DMS114 treated with DMSO at 0.1 percent for 48 hours (cell line): ENCODE results near the gene PDYN.
"Not testable (repeated sequence)": the region's sequence is repeated elsewhere in the genome, so short reads cannot be mapped to it uniquely, and the experiment has no call there.

Experiments used
- DNase-seq: peaks from one replicate; lab custom pipeline; 2025; ENCODE audit not compliant: unreplicated experiment; lab: John Stamatoyannopoulos, UW

The PDYN gene

GRCh38 chr20:1993986-1994385, at the start of gene PDYN:
Gene PDYN, minus strand, starts transcription at chr20:1994058. Its CDS starts 10,974 bp downstream, at chr20:1983084.
- no peak for DNase-seq

- DNase-seq, result no peak
Measured at GRCh38 chr20:2042400-2042799, 48.5 kb upstream of the PDYN start.

DNA sequence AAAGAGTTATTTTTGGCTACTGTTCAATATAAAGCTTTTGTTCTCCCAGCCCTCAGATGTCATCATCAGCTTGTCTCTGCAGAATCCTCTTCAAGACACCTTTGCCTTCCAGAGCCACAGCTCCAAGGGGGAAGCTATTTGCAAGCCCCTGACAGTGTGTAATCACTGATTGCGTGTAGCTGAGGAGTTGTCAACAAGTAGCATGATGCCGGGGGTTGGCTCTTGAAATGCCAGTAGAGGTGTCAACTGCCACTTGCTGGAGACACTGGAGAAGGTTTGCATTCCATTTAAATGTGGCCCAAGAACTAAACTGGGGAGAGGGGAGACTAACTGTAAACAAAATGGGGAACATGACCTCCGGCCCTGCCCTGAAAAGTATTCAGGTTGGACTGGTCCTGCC, 44.3 kb upstream of the PDYN start:
- DNase-seq, result no peak

DNA sequence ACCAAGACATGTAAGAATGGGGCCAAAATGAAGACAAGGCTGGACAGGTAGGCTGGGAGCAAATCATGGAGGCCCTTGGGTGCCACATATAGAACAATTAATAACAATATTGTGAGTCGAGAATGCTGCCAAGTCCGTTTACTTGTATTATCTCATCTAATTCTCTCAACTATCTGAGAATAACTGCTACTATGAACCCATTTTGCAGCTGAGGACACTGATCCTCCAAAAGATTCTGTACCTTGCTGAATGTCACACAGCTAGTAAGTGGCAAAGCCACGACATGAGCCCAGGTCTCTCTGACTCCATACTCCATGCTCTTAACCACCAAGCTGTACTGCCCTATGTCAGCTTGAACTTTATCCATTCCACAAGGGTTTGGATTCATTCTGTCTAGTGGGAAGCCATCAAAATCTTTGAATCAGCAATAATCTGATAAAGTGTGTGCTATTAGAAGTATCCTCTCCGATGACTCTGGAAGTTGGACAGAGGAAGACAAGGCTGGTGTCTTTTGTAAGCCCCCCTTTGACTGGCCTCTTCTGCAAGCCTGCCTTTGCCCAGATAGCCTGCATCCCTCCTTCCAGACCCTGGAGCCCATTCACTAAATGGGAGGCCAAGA, 43.5 kb upstream of the PDYN start:
- no peak for DNase-seq

DNA sequence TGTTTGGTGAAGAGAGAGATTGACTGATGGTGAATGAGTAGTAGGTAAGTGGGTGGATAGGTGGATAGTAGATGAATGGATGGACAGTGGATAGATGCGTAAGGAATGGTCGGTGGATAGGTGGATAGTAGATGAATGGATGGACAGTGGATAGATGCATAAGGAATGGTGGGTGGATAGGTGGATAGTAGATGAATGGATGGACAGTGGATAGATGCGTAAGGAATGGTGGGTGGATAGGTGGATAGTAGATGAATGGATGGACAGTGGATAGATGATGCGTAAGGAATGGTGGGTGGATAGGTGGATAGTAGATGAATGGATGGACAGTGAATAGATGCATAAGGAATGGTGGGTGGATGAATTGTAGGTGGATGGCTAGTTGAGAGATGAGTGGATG, 42.5 kb upstream of the PDYN start:
- DNase-seq, result not testable (repeated sequence)

GRCh38 chr20:2032168-2032567, 38.3 kb upstream of the PDYN start:
- no peak for DNase-seq

DNA sequence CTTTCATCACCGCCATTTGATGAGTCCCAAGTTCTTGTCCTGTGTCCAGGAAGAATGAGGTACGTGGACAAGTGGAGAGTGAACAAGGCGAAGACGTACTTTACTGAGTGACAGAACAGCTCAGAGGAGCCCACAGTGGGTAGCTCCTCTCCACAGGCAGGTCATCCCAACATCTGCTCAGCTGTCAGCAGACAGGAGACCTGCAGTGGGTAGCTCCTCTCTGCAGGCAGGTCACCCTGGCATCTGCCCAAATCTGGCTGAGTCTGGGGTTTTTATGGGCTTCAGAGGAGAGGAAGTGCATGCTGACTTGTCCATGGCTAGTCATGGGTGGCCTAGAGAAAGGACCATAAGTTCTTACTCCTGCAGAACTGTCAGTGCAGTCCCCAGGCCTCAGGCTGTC, 32.7 kb upstream of the PDYN start:
- no peak for DNase-seq

GRCh38 chr20:2026004-2026403, 32.1 kb upstream of the PDYN start:
- DNase-seq, result no peak

DNA sequence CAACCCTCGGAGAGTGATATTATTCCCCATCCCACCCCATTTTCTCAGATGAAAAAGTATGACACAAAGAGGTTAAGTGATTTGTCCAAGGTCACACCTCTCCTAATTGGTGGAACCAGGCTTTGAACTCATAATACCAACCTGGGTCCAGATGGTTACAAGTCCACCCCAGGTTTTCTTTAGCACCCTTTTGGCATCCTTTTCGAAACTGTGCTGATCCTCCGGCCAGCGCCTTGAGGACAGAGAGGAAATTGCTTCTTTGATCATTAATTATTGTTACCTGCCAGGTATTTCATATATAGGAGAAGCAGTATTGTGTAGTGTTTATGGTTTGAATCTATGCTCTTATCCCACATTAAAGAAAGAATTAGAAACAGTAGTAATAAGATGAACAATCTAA, 29.3 kb upstream of the PDYN start:
- DNase-seq, result no peak

GRCh38 chr20:2022163-2022562, 28.3 kb upstream of the PDYN start:
- DNase-seq, result no peak

- no peak for DNase-seq
Measured at GRCh38 chr20:2010533-2010932, 16.7 kb upstream of the PDYN start.

- DNase-seq, result no peak
Measured at GRCh38 chr20:2006452-2007361, 12.8 kb upstream of the PDYN start.

- no peak for DNase-seq
Measured at GRCh38 chr20:2005831-2006426, 12.1 kb upstream of the PDYN start.

DNA sequence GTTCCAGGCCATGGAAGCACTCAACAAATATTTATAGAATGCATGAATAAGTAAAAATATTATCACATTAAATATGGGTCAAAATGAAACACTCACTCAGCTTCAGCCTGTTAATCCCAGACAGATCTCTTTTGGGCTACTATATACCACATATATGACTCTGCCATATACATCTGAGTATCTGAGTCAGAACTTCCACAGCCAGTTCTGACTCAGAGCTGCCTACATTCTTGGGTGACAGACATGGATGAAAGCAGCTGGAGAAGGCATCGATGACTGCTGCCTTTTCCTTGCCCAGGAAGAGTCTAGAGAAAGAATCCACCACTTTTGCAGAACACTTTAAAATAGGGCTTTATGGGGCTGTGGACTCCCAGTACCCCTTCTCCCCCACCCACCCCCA, 11.5 kb upstream of the PDYN start:
- DNase-seq, result no peak

DNA sequence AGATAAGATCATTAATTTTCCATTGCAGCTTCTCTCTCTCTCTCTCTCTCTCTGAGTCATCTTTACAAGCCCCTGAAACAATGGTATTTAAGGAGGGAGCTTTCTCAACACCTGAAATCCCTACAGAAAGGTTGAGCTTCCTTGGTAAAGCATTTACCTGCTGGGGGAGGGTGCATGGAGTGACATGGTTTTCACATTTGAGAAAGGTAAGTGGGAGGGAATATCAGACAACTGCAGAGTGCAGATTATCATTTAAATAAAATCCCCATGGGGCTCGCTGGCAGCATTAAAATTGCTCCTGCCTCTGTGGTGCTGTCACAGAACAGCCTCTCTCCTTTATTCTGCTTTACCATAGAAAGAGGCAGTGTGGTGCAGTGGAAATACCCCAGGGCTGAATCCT, 10.3 kb upstream of the PDYN start:
- DNase-seq, result no peak

- DNase-seq, result no peak
Measured at GRCh38 chr20:2002365-2002764, 8.5 kb upstream of the PDYN start.

GRCh38 chr20:2001119-2001518, 7.3 kb upstream of the PDYN start:
- DNase-seq, result no peak

DNA sequence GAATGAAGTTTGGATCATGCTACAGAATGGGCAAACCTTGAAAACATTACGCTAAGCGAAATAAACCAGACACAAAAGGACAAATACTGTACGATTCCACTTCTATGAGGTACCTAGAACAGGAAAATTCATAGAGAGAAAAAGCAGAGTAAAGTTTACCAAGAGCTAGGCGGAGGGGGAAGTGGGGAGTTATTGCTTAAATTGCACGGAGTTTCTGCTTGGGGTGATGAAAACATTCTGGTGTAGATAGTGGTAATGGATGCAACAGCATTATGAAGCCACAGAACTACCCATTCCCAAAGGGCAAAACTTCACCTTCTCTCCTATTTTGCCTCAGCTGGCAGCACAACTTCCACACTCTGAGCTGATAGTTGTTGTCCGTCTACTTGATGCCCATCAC, 6.4 kb upstream of the PDYN start:
- DNase-seq, result no peak

DNA sequence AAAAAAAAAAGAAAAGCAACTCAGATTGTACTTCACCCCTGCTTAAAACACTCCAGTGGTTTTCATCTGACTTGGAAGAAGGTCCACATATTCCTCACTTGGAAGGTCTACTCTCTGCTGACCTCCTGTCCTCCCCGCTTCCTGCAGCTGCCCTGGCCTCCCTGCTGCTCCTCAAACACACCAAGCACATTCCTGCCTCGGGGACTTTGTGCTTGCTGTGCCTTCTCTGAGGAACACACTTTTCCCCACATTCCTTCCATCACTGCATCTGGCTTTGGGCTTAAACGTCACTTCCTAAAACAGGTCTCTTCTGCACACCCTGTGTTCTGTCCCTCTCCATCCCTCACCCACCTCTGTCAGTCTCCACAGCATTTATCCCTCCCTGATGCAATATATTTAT, 4.9 kb upstream of the PDYN start:
- DNase-seq, result no peak

DNA sequence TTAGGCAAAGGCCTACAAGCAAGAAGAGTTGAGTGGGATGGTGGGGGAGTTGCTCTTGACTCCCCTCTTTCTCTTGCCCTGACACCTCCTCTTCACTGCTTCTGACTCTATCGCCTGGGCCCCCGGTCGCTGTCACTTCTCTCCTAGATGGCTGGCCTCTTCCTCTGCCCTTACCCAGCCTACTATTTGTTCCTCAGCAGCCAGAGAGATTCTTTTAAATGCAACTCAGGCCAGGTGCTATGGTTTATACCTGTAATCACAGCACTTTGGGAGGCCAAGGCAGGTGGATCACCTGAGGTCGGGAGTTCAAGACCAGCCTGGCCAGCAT, 4.3 kb upstream of the PDYN start:
- DNase-seq, result no peak

- DNase-seq, result no peak
Measured at GRCh38 chr20:1997483-1998192, 3.8 kb upstream of the PDYN start.
